PC-3 (cell line): Measurements from ENCODE around the gene GPBP1.

Experiments used
- CTCF ChIP-seq: fragments of 300-600 bp; sonication (generic); conservative IDR thresholded peaks from 2 replicates; pipeline ENCODE4 v1.5.1; 2017; ENCODE audit warnings: antibody characterized with exemption, low read depth, mild to moderate bottlenecking, low read length
- EZH2phosphoT487 ChIP-seq: fragments of 300-600 bp; sonication (generic); IDR thresholded peaks from 2 replicates; pipeline ENCODE4 v1.6.1; 2018; ENCODE audit warnings: mild to moderate bottlenecking, antibody characterized with exemption, low read length, borderline replicate concordance

- TF ChIP-seq CTCF: no peak
- no peak for TF ChIP-seq EZH2phosphoT487
Observed at GRCh38 chr5:57174128-57174889, 450 bp downstream of the GPBP1 start.
